H7 (cell line): ENCODE results near the gene SNX1. TPM values are rescaled to one million over a fixed set of nuclear protein-coding genes. Genes with fewer than 3 reads are reported as not detected.

ENCODE experiments used
- DNase-seq: peaks from one replicate; pipeline ENCODE4 v3.0.0; 2012
- H3K27me3 ChIP-seq: 2 replicates; pipeline ENCODE4 v1.6.0; 2011; ENCODE audit warnings: mild to moderate bottlenecking, low read length; ENCODE audit not compliant: control insufficient read depth, insufficient read depth
- H3K36me3 ChIP-seq: replicated peaks from 2 replicates; pipeline ENCODE4 v1.5.1; 2011; ENCODE audit warnings: low read length; ENCODE audit not compliant: control insufficient read depth, insufficient read depth
- H3K4me3 ChIP-seq: 2 replicates; pipeline ENCODE4 v1.5.1; 2011; ENCODE audit warnings: low read depth, mild to moderate bottlenecking, control low read depth, low read length, moderate library complexity; ENCODE audit not compliant: insufficient read depth
- total RNA-seq: library from RNA; depleted of rRNA; stranded (reverse); fragments of >200 nt; shearing (Covaris generic); gene quantifications from 2 replicates; pipeline ENCODE4 v1.2.3, GENCODE V29; 2014

The SNX1 gene
- total RNA-seq, 1 experiment from 2014 or later, result 19.1 TPM

DNA sequence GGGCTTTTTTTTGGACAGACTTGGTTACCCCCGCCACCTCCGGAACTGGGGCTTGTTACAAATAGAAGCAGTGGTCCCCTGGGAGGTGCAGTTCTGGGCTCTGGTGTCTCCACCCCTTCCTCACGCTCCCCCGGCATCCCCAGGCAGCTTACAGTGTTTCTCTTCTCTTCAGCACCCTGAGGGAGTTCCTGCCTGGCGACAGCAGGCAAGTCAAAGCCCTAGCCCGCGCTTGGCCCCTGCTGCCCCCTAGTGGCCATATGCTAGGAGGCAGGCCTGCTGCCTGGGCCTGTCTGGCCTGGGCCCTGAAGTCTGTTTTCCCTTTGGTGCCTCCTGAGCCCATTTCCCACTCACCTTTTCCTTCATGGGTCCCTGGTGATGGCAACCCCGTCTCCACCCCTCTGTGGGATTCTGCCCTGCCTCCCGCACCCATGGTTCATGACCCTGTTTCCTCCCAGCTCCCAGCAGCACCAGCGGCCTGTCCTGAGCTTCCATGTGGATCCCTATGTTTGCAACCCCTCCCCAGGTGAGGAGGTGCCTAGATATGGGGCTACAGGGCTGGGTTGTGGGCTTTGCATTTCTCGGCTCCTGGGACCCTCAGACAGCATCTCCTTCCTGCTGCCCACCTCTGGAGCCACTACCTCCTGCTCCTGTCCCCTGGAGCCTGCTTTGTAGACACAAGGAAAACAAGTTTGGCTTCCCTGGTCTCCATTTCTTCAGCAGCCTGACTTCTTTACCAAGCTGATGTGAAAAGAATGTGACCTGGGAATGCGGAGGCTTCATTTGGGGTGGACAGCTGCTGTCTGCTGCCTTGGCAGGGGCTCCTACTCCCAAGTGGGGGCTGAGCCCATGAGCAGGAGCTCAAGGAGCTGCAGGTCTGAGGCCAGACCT is 57.9 kb downstream of the SNX1 start:
- H3K36me3 ChIP-seq, result peaks cover 30% of the 10 kb centered on the region
- H3K4me3 ChIP-seq, result no peak overlapping the region
- H3K27me3 ChIP-seq, result peaks cover 20% of the 10 kb centered on the region
- peak; percentile 95 for DNase-seq

DNA sequence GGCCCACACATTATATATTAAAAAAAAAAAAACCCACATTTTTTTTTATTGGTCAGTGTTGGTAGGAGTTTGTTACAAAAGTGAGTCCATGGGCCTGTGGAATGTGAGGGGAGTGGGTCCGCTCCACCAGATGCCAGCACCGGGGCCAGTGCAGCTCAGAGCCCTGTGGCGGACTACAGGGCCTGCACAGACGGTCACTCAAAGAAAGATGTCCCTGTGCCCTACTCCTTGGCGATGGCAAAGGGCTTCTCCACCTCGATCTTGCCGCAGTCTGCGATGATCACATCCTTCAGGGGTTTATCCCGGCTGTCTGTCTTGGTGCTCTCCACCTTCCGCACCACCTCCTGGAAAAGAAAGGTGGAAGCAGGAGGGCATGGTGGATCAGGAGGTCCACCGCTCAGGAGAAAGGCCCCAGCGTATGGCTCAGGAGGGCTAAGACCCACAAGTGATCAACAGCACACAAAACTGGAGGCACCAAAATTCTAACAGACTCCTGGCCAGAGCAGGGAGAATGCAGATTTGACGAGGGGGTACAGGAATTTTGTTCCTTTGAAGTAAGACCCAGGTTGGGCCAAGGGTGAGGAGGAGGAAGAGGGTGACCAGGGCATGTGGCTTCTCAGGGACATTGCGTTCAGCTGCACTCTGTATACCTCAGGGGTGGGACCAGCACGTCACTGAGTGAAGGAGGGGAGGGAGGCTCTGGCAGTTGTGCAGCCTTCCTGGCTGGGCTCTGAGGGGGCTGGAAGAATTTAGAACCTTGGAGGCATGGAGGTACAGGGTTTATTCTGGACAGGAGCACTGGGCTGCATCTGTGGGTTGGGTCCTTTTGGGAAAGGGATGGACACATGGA is 60.2 kb downstream of the SNX1 start:
- no peak overlapping the region for H3K4me3 ChIP-seq
- peaks cover 18% of the 10 kb centered on the region for H3K27me3 ChIP-seq
- no peak for DNase-seq
- peaks cover 45% of the 10 kb centered on the region for H3K36me3 ChIP-seq

DNA sequence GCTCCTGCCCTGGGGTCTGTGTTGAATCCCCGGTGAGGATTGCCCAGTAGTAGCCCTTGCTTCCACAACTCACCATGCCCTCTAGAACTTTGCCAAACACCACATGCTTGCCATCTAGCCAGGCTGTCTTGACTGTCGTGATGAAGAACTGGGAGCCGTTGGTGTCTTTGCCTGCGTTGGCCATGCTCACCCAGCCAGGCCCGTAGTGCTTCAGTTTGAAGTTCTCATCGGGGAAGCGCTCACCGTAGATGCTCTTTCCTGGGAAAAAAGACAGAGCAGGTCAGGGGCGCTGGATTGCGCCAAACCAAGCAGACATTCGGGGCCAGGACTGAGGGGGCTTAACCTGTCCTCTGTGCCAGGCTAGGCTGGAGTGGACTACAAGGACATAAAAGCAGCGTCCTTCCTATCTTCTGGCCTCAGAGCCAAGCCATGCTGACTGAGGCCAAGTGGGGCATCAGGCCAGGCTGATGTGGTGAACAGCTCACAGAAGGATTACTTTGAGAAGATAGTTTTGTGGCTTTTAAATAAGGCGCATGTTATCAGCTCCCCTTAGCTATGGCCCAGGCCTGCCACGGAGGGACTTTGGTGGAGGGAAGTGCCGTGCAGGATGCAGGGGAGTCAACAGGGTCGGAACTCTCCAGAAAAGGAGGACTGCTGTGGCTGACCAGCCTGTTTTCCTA is 61.0 kb downstream of the SNX1 start:
- no peak overlapping the region for H3K4me3 ChIP-seq
- DNase-seq, result no peak
- H3K36me3 ChIP-seq, result peaks cover 48% of the 10 kb centered on the region
- peaks cover 16% of the 10 kb centered on the region for H3K27me3 ChIP-seq

DNA sequence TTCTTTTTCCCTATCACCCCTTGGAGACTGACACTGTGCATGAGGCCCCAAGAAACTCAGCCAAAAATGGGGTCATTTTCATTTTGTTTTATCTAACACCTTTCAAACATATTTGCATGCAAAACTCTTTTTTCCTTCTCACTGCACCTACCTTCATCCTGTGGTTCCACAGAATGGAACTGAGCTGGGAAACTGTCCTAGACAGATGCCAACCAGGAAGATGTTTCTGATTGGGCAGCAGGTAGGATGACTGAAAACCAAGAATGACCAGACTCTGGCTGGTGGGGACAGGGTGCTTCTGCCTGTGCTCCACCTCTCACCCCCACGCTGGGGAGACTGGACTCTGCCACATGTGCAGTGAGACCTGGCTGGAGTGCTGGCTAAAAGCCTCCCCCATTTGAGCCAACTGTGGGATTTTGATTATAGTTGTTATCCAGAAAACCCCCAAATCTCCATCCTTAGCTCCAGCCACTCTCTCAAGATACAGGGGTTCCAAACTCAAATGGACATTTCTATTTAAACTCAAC is 61.9 kb downstream of the SNX1 start:
- Histone ChIP-seq H3K36me3 (peaks cover 48% of the 10 kb centered on the region), H3K4me3 (no peak overlapping the region), H3K27me3 (peaks cover 7% of the 10 kb centered on the region)
- DNase-seq, result no peak

DNA sequence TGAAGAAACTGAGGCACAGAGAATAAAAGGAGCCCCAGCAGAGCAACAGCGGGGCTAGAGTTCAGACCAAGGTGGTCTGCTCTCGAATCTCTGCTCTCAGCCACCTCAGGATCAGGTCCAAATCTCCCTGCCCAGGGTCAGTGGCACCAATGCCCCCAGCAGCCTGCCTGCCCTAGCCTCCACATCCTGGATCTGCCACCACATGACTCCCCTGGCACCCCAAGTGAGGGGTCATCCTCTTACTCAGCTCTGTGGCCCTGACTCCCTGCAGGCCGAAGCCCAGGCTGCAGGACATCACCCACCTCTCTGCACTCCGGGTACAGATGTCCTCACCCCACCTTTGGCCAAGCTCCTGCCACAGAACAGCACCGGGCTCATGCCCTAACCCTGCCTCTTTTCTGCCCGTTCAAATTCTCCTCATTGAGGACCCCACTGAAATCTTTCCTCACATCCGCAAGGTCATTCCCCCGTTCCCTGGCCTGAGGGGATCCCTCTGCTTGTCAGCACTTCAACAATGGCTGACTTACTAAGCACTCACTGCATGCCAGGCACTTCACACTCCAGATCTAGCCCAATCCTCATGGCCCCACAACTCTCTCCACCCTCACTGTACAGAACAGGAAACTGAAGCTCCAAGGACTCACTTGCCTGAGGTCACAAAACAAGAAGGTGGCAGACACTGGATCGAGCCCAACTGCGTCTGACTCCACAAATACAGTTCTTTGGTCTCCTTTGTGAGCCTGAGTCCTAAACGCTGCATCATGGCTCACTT is 62.8 kb downstream of the SNX1 start:
- H3K4me3 ChIP-seq, result no peak overlapping the region
- DNase-seq, result no peak
- peaks cover 48% of the 10 kb centered on the region for H3K36me3 ChIP-seq
- H3K27me3 ChIP-seq, result no peaks in the 10 kb centered on the region

DNA sequence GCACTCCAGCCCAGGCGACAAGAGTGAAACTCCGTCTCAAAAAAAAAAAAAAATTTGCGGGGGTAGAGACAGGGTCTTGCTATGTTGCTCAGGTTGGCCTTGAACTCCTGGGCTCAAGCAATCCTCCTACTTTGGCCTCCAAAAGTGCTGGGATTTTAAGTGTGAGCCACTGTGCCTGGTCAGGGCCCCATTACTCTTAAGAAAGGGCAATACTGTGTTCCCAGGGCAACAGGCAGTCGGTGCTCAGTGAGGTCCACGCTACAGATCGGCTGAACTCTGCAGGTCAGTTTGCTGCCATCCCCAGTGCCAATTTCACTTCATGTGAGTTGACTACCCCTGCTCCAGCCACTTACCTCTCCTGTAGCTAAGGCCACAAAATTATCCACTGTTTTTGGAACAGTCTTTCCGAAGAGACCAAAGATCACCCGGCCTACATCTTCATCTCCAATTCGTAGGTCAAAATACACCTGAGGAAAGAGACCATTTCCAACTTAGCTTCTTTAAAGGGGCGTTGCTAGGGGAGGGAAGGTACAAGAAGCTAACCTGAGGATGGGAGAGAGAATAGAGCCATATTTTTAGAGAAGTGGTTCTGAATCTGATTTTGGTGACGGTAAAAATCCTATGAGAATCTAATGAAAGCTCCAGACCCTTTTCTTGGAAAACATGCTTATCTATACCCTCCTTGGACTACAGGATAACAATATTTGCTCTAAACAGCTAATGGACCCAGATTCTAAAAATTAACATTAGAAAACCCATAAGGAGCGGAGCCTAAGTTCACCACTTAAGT is 66.1 kb downstream of the SNX1 start:
- no peaks in the 10 kb centered on the region for H3K27me3 ChIP-seq
- peak; percentile 28 for DNase-seq
- H3K4me3 ChIP-seq, result peak overlapping the region; percentile 90
- H3K36me3 ChIP-seq, result peaks cover 36% of the 10 kb centered on the region

DNA sequence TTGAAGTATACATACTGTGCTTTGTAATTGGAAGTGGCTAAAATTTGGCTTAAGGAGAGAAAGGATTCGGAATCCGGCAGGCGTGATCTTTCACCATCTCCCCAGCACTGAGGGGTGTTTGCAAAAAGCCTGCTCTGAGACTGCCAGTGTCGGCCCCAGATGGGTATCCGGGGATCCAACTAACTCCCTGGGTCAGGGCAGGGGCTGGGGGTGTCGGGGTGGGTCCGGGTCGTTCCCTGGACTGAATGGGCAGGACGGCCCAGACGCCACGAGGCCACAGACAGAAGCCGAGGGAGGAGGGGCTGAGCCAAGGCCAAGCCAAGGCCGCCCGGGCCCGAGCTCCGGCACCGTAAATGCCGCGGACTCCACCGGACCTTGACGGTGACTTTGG is 66.7 kb downstream of the SNX1 start:
- DNase-seq, result no peak
- Histone ChIP-seq H3K36me3 (peaks cover 30% of the 10 kb centered on the region), H3K27me3 (no peaks in the 10 kb centered on the region), H3K4me3 (peak overlapping the region; percentile 90)

DNA sequence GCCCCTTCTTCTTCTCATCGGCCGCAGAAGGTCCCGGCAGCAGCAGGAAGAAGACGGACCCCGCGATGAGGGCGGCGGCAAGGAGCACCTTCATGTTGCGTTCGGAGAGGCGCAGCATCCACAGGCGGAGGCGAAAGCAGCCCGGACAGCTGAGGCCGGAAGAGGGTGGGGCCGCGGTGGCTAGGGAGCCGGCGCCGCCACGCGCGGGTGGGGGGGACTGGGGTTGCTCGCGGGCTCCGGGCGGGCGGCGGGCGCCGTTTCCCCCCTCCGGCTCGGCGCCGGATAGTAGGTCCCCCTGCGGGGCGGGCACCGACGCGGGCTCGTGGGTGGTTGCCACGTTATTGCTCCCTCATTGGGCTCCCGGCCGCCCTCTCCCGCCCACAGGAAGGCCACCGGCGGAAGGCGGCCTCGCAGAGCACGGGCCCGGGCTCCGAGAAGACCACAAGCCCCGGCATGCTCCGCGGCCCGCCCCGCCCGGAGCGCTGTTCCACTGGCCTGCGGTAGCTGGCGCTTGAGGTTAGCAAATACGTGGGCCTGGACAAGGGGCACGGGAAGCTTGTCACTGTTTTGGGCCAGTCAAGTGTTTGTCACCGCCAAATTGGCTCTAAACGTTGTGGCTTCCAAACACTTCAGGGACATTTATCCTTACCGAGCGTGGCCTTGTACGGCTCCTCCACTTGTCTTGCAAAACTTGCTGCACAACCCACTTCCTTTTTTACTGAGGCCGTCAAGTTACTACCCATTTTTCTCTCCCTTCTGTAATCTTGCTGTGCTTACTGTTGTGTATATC is 67.3 kb downstream of the SNX1 start, which contains the start of gene PPIB:
Gene PPIB, minus strand, starts transcription at position 154 of the 790 bp plus-strand sequence. Its CDS starts 36 bp downstream, at position 118.
- Histone ChIP-seq H3K27me3 (no peaks in the 10 kb centered on the region), H3K36me3 (peaks cover 24% of the 10 kb centered on the region), H3K4me3 (peak within 1 kb of the TSS; percentile 90)
- peak; percentile 98 for DNase-seq

DNA sequence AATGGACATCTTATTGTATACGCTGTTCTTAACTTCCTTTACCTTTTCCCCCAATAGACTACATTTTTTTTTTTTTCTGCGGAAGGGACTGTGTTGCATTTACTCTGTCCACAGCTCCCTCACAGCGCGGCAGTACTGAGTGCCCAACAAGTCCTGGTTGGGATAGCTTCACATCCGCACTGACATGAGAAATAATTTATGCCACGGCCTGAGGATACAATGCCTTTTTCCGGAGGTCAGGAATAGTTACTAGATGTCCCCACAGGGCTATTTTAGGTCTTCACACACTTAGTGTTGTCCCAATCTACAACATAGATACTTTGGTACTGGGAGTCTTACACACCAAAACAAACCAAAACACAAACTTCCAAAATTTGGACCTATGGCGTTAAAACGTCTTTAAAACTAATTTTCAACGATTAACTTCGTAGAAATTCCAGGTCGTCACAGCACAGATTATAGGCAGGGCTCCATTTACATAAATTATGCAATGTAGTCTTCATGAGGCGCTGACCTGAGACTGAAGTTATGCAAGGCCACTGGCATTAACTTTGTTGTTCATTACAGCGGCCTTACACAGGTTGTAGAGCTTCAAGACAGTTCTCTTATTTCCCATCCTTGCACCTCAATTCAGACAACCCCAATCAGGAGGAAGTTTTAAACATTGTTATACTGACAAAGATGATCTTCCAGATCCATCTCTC is 68.0 kb downstream of the SNX1 start:
- H3K36me3 ChIP-seq, result peaks cover 17% of the 10 kb centered on the region
- peak; percentile 36 for DNase-seq
- peak overlapping the region; percentile 32 for H3K4me3 ChIP-seq
- H3K27me3 ChIP-seq, result no peaks in the 10 kb centered on the region

DNA sequence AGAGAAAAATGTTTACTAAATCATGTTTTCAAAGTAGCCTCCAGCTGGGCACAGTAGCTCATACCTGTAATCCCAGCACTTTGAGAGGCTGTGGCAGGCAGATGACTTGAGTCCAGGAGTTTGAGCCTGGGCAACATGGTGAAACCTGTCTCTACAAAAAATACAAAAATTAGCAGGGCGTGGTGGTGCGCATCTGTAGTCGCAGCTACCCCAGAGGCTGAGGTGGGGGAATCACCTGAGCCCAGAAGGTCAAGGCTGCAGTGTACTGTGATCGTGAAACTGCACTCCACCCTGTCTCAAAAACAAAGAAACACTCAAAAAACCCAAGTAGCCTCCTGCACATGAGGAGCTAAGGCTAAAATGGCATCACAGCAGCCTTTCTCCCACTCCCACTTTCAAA is 68.7 kb downstream of the SNX1 start:
- no peak for DNase-seq
- H3K4me3 ChIP-seq, result no peak overlapping the region
- no peaks in the 10 kb centered on the region for H3K27me3 ChIP-seq
- H3K36me3 ChIP-seq, result peaks cover 13% of the 10 kb centered on the region

DNA sequence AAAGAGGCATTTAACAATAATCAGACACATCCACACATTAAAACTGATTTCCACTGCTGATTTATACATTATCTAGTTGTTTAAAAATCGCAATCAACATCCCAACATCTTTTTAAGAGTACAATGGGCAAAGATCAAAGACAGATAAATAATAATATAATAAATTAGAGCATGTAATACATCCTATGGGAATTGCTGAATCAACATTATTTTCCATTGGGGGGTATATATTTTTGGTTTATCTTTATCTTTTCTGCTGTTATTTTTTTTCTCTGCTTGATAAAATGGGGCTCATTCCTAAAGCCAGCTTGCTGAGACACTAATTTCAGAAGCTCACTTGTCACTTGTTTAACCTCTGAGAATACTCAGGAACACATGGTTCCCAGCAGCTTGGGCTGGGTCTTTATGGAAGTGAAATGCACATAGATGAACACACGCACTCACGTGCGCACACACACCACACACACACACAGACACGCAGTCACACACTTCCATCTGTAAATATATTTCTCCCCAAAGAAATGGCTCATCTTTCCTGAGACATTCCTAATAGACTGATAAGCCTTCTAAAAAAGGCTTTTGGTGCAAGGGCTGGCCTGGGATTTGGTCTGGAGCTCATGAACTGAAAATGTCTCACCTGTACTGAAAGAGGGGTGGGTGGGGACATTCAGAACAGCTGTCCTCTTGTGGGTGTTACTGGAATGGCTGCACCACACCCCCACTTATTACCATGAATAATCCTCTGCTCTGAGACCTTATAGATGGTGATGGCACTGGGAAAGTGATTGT is 70.5 kb downstream of the SNX1 start:
- Histone ChIP-seq H3K4me3 (no peak overlapping the region), H3K36me3 (peaks cover 3% of the 10 kb centered on the region), H3K27me3 (no peaks in the 10 kb centered on the region)
- peak; percentile 26 for DNase-seq
